NB4 (cell line): ENCODE results near the gene PHACTR1.

Experiments
- DNase-seq: peaks from one replicate; pipeline ENCODE4 v3.0.0; 2010; ENCODE audit warnings: low read depth
- H3K4me3 ChIP-seq: one replicate; pipeline ENCODE4 v1.5.1; 2011; ENCODE audit warnings: mild to moderate bottlenecking, low read depth, low read length, moderate library complexity
- MYC ChIP-seq: IDR thresholded peaks from 2 replicates; pipeline ENCODE4 v1.6.1; 2011; ENCODE audit warnings: low read depth, low read length
- POLR2A ChIP-seq: IDR thresholded peaks from 2 replicates; pipeline ENCODE4 v1.6.1; 2011; ENCODE audit warnings: mild to moderate bottlenecking; ENCODE audit not compliant: insufficient read length; ENCODE audit errors: extremely low read depth
- TF ChIP-seq, protein P1 (sequence below): IDR thresholded peaks from 2 replicates; pipeline ENCODE4 v1.6.1; 2011; ENCODE audit warnings: low read depth, low read length
- TF ChIP-seq, protein P2 (sequence below): IDR thresholded peaks from one replicate; pipeline ENCODE4 v1.5.1; 2012; ENCODE audit warnings: low read depth, low read length

Gene PHACTR1

DNA sequence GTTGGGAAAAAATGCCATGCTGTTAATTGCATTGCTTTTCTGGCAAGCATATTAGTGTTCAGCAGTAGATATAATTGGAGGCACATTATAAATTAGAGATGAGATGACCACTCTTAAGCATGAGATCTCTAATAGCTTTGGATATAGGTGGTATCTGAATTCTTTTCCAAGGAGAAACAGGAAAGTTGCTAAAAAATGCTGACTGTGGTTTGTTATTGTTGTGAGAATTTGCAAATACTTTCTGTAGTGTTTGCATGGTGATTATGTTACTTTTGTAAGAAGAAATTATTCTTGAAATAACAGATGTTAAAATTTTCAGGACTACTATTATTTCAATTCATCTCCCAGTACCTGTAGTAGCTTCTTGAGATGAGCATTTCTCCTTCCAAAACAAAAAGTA lies 386.6 kb downstream of the PHACTR1 start:
- TF ChIP-seq MYC (no peak), POLR2A (no peak)
- TF ChIP-seq, protein P1, sequence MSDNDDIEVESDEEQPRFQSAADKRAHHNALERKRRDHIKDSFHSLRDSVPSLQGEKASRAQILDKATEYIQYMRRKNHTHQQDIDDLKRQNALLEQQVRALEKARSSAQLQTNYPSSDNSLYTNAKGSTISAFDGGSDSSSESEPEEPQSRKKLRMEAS = no peak
- TF ChIP-seq, protein P2, sequence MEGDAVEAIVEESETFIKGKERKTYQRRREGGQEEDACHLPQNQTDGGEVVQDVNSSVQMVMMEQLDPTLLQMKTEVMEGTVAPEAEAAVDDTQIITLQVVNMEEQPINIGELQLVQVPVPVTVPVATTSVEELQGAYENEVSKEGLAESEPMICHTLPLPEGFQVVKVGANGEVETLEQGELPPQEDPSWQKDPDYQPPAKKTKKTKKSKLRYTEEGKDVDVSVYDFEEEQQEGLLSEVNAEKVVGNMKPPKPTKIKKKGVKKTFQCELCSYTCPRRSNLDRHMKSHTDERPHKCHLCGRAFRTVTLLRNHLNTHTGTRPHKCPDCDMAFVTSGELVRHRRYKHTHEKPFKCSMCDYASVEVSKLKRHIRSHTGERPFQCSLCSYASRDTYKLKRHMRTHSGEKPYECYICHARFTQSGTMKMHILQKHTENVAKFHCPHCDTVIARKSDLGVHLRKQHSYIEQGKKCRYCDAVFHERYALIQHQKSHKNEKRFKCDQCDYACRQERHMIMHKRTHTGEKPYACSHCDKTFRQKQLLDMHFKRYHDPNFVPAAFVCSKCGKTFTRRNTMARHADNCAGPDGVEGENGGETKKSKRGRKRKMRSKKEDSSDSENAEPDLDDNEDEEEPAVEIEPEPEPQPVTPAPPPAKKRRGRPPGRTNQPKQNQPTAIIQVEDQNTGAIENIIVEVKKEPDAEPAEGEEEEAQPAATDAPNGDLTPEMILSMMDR = no peak
- DNase-seq = no peak
- no peak overlapping the region for H3K4me3 ChIP-seq

DNA sequence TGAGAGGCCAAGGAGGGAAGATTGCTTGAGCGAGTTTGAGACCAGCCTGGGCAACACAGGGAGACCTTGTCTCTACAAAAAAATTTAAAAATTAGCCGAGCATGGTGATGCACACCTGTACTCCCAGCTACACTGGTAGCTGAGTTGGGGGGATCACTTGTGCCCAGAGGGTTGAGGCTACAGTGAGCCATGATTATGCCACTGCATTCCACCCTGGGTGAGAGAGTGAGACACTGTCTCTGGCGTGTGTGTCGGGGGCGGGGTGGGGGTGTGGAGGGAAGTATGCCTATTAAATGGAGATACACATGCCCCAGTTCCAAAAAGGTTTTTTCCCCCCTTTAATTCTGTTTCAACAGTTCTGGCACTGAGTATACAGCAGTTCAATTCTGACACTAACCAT lies 388.6 kb downstream of the PHACTR1 start:
- TF ChIP-seq MYC (no peak), POLR2A (no peak)
- TF ChIP-seq, protein P1 = no peak
- TF ChIP-seq, protein P2 = no peak
- DNase-seq = no peak
- no peak overlapping the region for H3K4me3 ChIP-seq

DNA sequence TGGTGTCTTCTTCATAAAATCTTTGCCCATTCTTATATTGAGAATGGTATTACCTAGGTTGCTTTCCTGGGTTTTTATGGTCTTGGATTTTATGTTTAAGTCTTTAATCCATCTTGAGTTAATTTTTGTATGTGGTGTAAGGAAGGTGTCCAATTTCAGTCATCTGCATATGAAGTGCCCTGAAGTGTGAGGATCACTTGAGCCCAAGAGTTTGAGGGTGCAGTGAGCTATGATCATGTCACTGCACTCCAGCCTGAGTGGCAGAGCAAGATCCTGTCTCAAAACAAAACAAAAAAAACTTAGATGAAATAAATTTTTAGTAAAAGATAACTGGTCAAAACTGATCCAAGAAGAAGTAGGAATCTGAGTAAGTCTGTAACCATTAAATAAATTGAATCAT lies 396.4 kb downstream of the PHACTR1 start:
- DNase-seq = no peak
- TF ChIP-seq POLR2A (no peak), MYC (no peak)
- TF ChIP-seq, protein P2 = no peak
- TF ChIP-seq, protein P1 = no peak

DNA sequence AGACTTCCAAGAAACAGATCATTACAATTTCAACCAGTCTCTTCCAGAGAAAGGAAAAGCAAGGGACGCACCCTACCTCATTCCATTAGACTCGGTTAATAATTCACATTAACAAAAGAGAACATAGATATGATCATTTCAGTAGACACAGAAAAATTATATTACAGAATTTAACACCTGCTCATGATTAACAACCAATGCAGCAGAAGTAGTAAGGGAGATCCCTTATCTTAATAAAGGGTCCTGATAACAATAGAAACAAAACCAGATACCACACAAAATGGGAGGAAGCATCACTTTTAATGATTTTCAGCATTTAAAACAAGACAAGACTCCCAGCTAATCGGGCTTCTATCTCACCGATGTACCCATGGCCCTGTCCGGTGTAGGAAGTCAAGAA lies 396.8 kb downstream of the PHACTR1 start:
- TF ChIP-seq, protein P1 = no peak
- TF ChIP-seq POLR2A (no peak), MYC (no peak)
- TF ChIP-seq, protein P2 = no peak
- DNase-seq = no peak
- H3K4me3 ChIP-seq = no peak overlapping the region

More for the DNA sequence above, 396.4 kb downstream of the PHACTR1 start:
- H3K4me3 ChIP-seq = no peak overlapping the region

DNA sequence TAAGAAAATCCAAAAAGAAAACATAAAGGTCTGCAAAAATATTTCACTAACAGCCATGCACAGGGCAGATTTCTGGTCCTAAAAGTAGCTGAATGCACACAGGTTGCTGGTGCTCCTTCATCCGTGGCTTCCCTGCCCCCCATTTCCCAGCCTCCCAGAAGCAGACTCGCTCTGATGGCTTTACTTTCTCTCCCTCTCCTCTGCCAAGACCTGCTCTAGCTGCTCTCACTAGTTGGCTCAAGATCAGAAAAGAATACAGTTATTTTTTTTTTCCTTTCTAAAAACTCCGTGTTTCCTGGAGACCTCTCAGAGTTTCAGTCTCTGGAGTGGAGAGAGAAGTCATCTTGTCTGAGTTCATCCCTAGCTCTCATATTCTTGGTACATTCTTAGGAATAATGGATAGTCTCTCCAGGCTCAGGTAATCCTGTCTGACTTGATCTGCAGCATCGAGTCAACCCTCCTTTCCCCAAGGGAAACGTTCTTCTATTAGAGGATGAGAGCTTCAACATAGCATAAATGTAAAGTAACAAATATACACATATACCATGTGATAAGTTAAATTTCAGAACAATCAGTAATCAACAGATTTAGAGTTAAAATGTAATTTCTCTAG lies 397.5 kb downstream of the PHACTR1 start:
- DNase-seq = no peak
- TF ChIP-seq MYC (no peak), POLR2A (no peak)
- TF ChIP-seq, protein P1 = no peak
- H3K4me3 ChIP-seq = no peak overlapping the region

DNA sequence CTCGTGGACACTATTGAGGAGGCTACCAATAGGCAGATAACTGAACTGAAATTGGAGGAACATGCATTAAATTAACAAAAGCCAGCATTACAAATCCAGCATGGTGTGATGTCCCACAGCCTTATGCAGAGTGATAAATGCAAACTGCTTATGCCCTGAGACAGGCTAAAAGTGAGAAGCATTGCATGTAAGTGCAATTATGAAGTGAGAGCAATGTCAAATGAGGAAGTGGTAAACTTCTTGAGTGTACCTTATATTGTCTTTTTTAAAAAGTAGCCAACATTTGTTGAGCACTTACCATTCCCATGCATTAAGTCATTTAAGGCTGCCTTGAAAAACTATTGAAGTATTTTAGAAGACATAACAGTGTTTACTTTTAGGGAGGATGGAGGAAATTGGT lies 399.6 kb downstream of the PHACTR1 start:
- peak; percentile 46 for DNase-seq
- TF ChIP-seq, protein P1 = no peak
- no peak for TF ChIP-seq POLR2A
- no peak for TF ChIP-seq MYC
- TF ChIP-seq, protein P2 = no peak
- H3K4me3 ChIP-seq = no peak overlapping the region
